Measurements from ENCODE around the gene MSH3.

- TF ChIP-seq YY1 (IDR thresholded peaks at IDR 0.05; ENCODE audit: insufficient read depth, insufficient read length) (no peak), ZNF274 (IDR thresholded peaks at IDR 0.05; ENCODE audit: low read depth, low read length) (no peak), SUZ12 (IDR thresholded peaks at IDR 0.05; ENCODE audit: extremely low read depth, insufficient read depth, insufficient read length) (no peak)
Observed at GRCh38 chr5:80629281-80629680, 25.2 kb upstream of the MSH3 start.
